Measurements from ENCODE around the gene ARHGEF2. TPM values are rescaled to one million over a fixed set of nuclear protein-coding genes. Genes with fewer than 3 reads are reported as not detected.

ARHGEF2 gene
- polyA plus RNA-seq, 3 donors: 15.4 to 271 (median 18.6) TPM

- Histone ChIP-seq H3K79me2 (ENCODE audit: insufficient read depth, low read length) (peaks cover 39% of the 10 kb centered on the region), H4K20me1 (ENCODE audit: insufficient read depth, low read length) (peaks cover 12% of the 10 kb centered on the region), H3K27ac (ENCODE audit: low read depth in 1 of 2, low read length in 2 of 2) (no peak overlapping the region), H3K9me3 (replicated peaks in 1 of 2; ENCODE audit: control insufficient read depth in 1 of 2, insufficient read depth in 1 of 2, low read length in 2 of 2) (no peaks in the 10 kb centered on the region), H3K4me2 (replicated peaks; ENCODE audit: extremely low read depth, low read length, poor library complexity, severe bottlenecking) (no peak overlapping the region), H3K27me3 (ENCODE audit: control insufficient read depth in 2 of 2, insufficient read depth in 2 of 2, low read length in 2 of 2) (no peaks in the 10 kb centered on the region), H2AFZ (ENCODE audit: insufficient read depth, low read depth, low read length, poor library complexity, severe bottlenecking) (peak overlapping the region; percentile 35), H3K9ac (ENCODE audit: insufficient read depth, low read length, poor library complexity, severe bottlenecking) (no peak overlapping the region), H3K4me1 (ENCODE audit: control insufficient read depth in 1 of 2, insufficient read depth in 2 of 2, low read length in 2 of 2) (peaks cover 18 to 23% of the 10 kb centered on the region in 2 donors), H3K36me3 (replicated peaks in 1 of 2; ENCODE audit: control insufficient read depth in 1 of 2, insufficient read depth in 2 of 2, low read length in 2 of 2) (peaks cover 9 to 18% of the 10 kb centered on the region in 2 donors), H3K4me3 (replicated peaks in 1 of 3; ENCODE audit: low read depth in 2 of 3, low read length in 3 of 3) (no peak overlapping the region)
- Mint-ChIP-seq H3K9me3 (peaks cover 0 to 6% (median 0%) of the 10 kb centered on the region in 7 donors), H3K27ac (no peak overlapping the region), H3K27me3 (ENCODE audit: low read depth in 3 of 3) (peaks cover 9 to 15% (median 14%) of the 10 kb centered on the region in 3 donors), H3K4me3 (no peak overlapping the region), H3K4me1 (peaks cover 19% of the 10 kb centered on the region), H3K36me3 (peaks cover 17 to 30% of the 10 kb centered on the region in 2 donors)
- DNase-seq: no peak
- TF ChIP-seq CTCF (IDR thresholded peaks at IDR 0.05): no peak
- 50% methylated on average over 1 of the region's 2 CpGs for WGBS (ENCODE audit: insufficient coverage)
- intact Hi-C loops (cut with micrococcal nuclease): loop anchor here (2.0 to 5.0 kb wide), 2 partner anchors 33 to 35 kb away; partner anchors contain the start of gene LAMTOR2 (in 1 of the 2)
These were observed 43.6 kb upstream of the ARHGEF2 start for GRCh38 chr1:156021954-156022353.

- Histone ChIP-seq H3K4me1 (ENCODE audit: control insufficient read depth in 1 of 2, insufficient read depth in 2 of 2, low read length in 2 of 2) (peaks cover 18 to 23% of the 10 kb centered on the region in 2 donors), H3K27me3 (ENCODE audit: control insufficient read depth in 2 of 2, insufficient read depth in 2 of 2, low read length in 2 of 2) (no peaks in the 10 kb centered on the region), H3K36me3 (replicated peaks in 1 of 2; ENCODE audit: control insufficient read depth in 1 of 2, insufficient read depth in 2 of 2, low read length in 2 of 2) (peaks cover 14 to 27% of the 10 kb centered on the region in 2 donors), H3K79me2 (ENCODE audit: insufficient read depth, low read length) (peaks cover 44% of the 10 kb centered on the region), H3K4me3 (replicated peaks in 1 of 3; ENCODE audit: low read depth in 2 of 3, low read length in 3 of 3) (peak overlapping the region in 2 of 3 experiments; percentile 81 to 92), H2AFZ (ENCODE audit: insufficient read depth, low read depth, low read length, poor library complexity, severe bottlenecking) (peak overlapping the region; percentile 74), H3K27ac (ENCODE audit: low read depth in 1 of 2, low read length in 2 of 2) (no peak overlapping the region), H4K20me1 (ENCODE audit: insufficient read depth, low read length) (peaks cover 18% of the 10 kb centered on the region), H3K9me3 (replicated peaks in 1 of 2; ENCODE audit: control insufficient read depth in 1 of 2, insufficient read depth in 1 of 2, low read length in 2 of 2) (no peaks in the 10 kb centered on the region), H3K9ac (ENCODE audit: insufficient read depth, low read length, poor library complexity, severe bottlenecking) (no peak overlapping the region), H3K4me2 (replicated peaks; ENCODE audit: extremely low read depth, low read length, poor library complexity, severe bottlenecking) (peak overlapping the region; percentile 95)
- DNase-seq: no peak
- no peak for TF ChIP-seq CTCF (IDR thresholded peaks at IDR 0.05)
- Mint-ChIP-seq H3K27ac (peak overlapping the region in 2 of 7 donors; percentile 84 to 91), H3K4me3 (peak overlapping the region; percentile 91 to 94), H3K4me1 (peaks cover 19% of the 10 kb centered on the region), H3K27me3 (ENCODE audit: low read depth in 3 of 3) (peaks cover 9 to 14% (median 13%) of the 10 kb centered on the region in 3 donors), H3K9me3 (peaks cover 0 to 6% (median 0%) of the 10 kb centered on the region in 7 donors), H3K36me3 (peaks cover 22 to 38% of the 10 kb centered on the region in 2 donors)
- WGBS (ENCODE audit: insufficient coverage): 0% methylated on average over 1 of the region's 4 CpGs
- intact Hi-C loops (cut with micrococcal nuclease): loop anchor here (2.0 to 5.0 kb wide), 2 partner anchors 34 to 36 kb away; partner anchors contain the start of gene LAMTOR2 (in 1 of the 2)
These were observed 42.7 kb upstream of the ARHGEF2 start for GRCh38 chr1:156021093-156021428.
